HepG2 (cell line): ENCODE results near the gene SERTAD2. TPM values are rescaled to one million over a fixed set of nuclear protein-coding genes. Genes with fewer than 3 reads are reported as not detected.

Experiments used
- ATAC-seq: fragments of 200-7000 bp; cut with Tn5 transposase; 3 replicates; pipeline ENCODE4 v1.9.1; 2020; ENCODE audit warnings: mild to moderate bottlenecking, moderate library complexity
- BruUV-seq: library from RNA; stranded (reverse); fragments of 400-500 nt; replicated peaks from 2 replicates; lab custom pipeline; 2021; lab: Mats Ljungman, UMichigan
- CTCF ChIA-PET: fragments of 300-600 bp; formaldehyde crosslinking; extraction: SDS; loops from one replicate; lab custom pipeline; 2021; ENCODE audit warnings: low total read pairs, inconsistent platforms, low intra/inter-chr PET ratio; lab: Yijun Ruan, JAX
- POLR2A ChIA-PET: fragments of 350-600 bp; sonication (Branson Sonifier 250); formaldehyde crosslinking; loops from one replicate; lab custom pipeline; 2020; ENCODE audit warnings: antibody characterized with exemption, inconsistent platforms; lab: Yijun Ruan, JAX
- DNase-seq: peaks from one replicate; pipeline ENCODE4 v3.0.0-alpha.2; 2015; ENCODE audit warnings: low spot score
- FAIRE-seq: peaks from 3 replicates; lab custom pipeline; 2011; peaks lifted over from hg19 to GRCh38; lab: Jason Lieb, UNC
- H2AFZ ChIP-seq: one replicate; pipeline ENCODE4 v1.6.1; 2011; ENCODE audit warnings: low read length, inconsistent platforms
- H3K27ac ChIP-seq: fragments of 300-600 bp; 3 replicates; pipeline ENCODE4 v1.8.0; 2011; ENCODE audit warnings: mixed run types, mild to moderate bottlenecking, mixed read lengths, low read length, inconsistent platforms; ENCODE audit not compliant: insufficient read depth; ENCODE audit errors: extremely low read length
- H3K27me3 ChIP-seq, 2 experiments: fragments of 200-600 bp in 1 of 2; 2 replicates in 1 of 2; 3 replicates in 1 of 2; pipeline versions ENCODE4 v1.6.0 to v1.8.0; 2011; ENCODE audit warnings: low read length in 2 of 2, mild to moderate bottlenecking in 2 of 2, moderate library complexity in 2 of 2, inconsistent platforms in 1 of 2; ENCODE audit not compliant: insufficient read depth in 2 of 2, control insufficient read depth in 1 of 2
- H3K36me3 ChIP-seq, 2 experiments: fragments of 200-600 bp in 1 of 2; replicated peaks in 1 of 2; 2 replicates in 1 of 2; 3 replicates in 1 of 2; pipeline versions ENCODE4 v1.5.1 to v1.8.0; 2011; ENCODE audit warnings: low read length in 2 of 2, inconsistent platforms in 1 of 2; ENCODE audit not compliant: insufficient read depth in 2 of 2, control insufficient read depth in 1 of 2
- H3K4me1 ChIP-seq: 2 replicates; pipeline ENCODE4 v1.5.1; 2012; ENCODE audit warnings: low read length, inconsistent platforms; ENCODE audit not compliant: insufficient read depth
- H3K4me2 ChIP-seq: 2 replicates; pipeline ENCODE4 v1.6.0; 2011; ENCODE audit warnings: low read depth, low read length, inconsistent platforms
- H3K4me3 ChIP-seq, 3 experiments: fragments of 200-600 bp in 1 of 3; sonication (generic), shearing (Covaris generic) in 1 of 3; replicated peaks in 1 of 3; 2 replicates each; pipeline ENCODE4 v1.5.1; 2011 to 2016; ENCODE audit warnings: low read length in 3 of 3, inconsistent platforms in 2 of 3, low read depth in 2 of 3, mild to moderate bottlenecking in 2 of 3, control low read depth in 1 of 3, mixed read lengths in 1 of 3; ENCODE audit not compliant: insufficient read depth in 1 of 3
- H3K79me2 ChIP-seq: one replicate; pipeline ENCODE4 v1.6.1; 2011; ENCODE audit warnings: low read length, inconsistent platforms; ENCODE audit not compliant: insufficient read depth
- H3K9ac ChIP-seq: 2 replicates; pipeline ENCODE4 v1.6.0; 2011; ENCODE audit warnings: mild to moderate bottlenecking, low read depth, low read length, inconsistent platforms; ENCODE audit not compliant: insufficient read depth
- H3K9me3 ChIP-seq: 2 replicates; pipeline ENCODE4 v1.5.1; 2012; ENCODE audit warnings: mild to moderate bottlenecking, low read length
- H4K20me1 ChIP-seq: 2 replicates; pipeline ENCODE4 v1.6.0; 2011; ENCODE audit warnings: inconsistent platforms, mild to moderate bottlenecking, low read length, moderate library complexity; ENCODE audit not compliant: insufficient read depth
- FOXA1 ChIP-seq, 2 experiments: fragments of 450-650 bp in 1 of 2; sonication (generic) in 1 of 2; formaldehyde crosslinking in 1 of 2; IDR thresholded peaks; 2 replicates each; pipeline versions ENCODE4 v1.4.0 to v1.6.1; 2016 to 2020; ENCODE audit warnings: missing genetic modification reagents in 1 of 2
- GTF3A ChIP-seq: sonication (generic); formaldehyde crosslinking; conservative IDR thresholded peaks from 2 replicates; pipeline ENCODE4 v1.4.0; 2020; ENCODE audit warnings: mild to moderate bottlenecking, missing genetic modification reagents
- ISL2 ChIP-seq: sonication (generic); formaldehyde crosslinking; IDR thresholded peaks from 2 replicates; pipeline ENCODE4 v1.5.0; 2020; ENCODE audit warnings: missing genetic modification reagents
- KDM2A ChIP-seq: sonication (generic); formaldehyde crosslinking; IDR thresholded peaks from 2 replicates; pipeline ENCODE4 v1.4.0; 2020; ENCODE audit warnings: low read depth, missing genetic modification reagents, borderline replicate concordance
- KLF12 ChIP-seq: sonication (generic); formaldehyde crosslinking; IDR thresholded peaks from 2 replicates; pipeline ENCODE4 v1.4.0; 2020; ENCODE audit warnings: missing genetic modification reagents, borderline replicate concordance
- NCOA5 ChIP-seq: sonication (generic); formaldehyde crosslinking; IDR thresholded peaks from 2 replicates; pipeline ENCODE4 v1.4.0; 2020; ENCODE audit warnings: missing genetic modification reagents
- NFE2 ChIP-seq: sonication (generic); formaldehyde crosslinking; IDR thresholded peaks from 2 replicates; pipeline ENCODE4 v1.4.0; 2020; ENCODE audit warnings: missing genetic modification reagents
- NONO ChIP-seq, 2 experiments: fragments of 450-650 bp in 1 of 2; sonication (generic) in 1 of 2; formaldehyde crosslinking in 1 of 2; IDR thresholded peaks in 1 of 2; conservative IDR thresholded peaks in 1 of 2; 2 replicates each; pipeline versions ENCODE4 v1.6.1 to v1.8.0; 2017 to 2022; ENCODE audit warnings: mild to moderate bottlenecking in 1 of 2, missing genetic modification reagents in 1 of 2, moderate library complexity in 1 of 2
- RFX3 ChIP-seq: IDR thresholded peaks from 2 replicates; pipeline ENCODE4 v1.6.1; 2016; ENCODE audit warnings: missing biosample characterization, missing genetic modification reagents
- SATB2 ChIP-seq: sonication (generic); formaldehyde crosslinking; IDR thresholded peaks from 2 replicates; pipeline ENCODE4 v1.5.0; 2020; ENCODE audit warnings: missing genetic modification reagents
- ZFYVE20 ChIP-seq: sonication (generic); formaldehyde crosslinking; IDR thresholded peaks from 2 replicates; pipeline ENCODE4 v1.8.0; 2023; ENCODE audit warnings: low read depth, mild to moderate bottlenecking, moderate library complexity, missing genetic modification reagents, borderline replicate concordance
- ZNF230 ChIP-seq: sonication (generic); formaldehyde crosslinking; IDR thresholded peaks from 2 replicates; pipeline ENCODE4 v1.4.0; 2020; ENCODE audit warnings: mild to moderate bottlenecking, missing genetic modification reagents
- ZNF274 ChIP-seq: sonication (generic); formaldehyde crosslinking; IDR thresholded peaks from 2 replicates; pipeline ENCODE4 v1.5.1; 2020; ENCODE audit warnings: mild to moderate bottlenecking, missing genetic modification reagents
- ZNF564 ChIP-seq: sonication (generic); formaldehyde crosslinking; IDR thresholded peaks from 2 replicates; pipeline ENCODE4 v1.8.1; 2023; ENCODE audit warnings: mild to moderate bottlenecking, missing genetic modification reagents
- ZSCAN20 ChIP-seq: sonication (generic); formaldehyde crosslinking; IDR thresholded peaks from 2 replicates; pipeline ENCODE4 v1.4.0; 2020; ENCODE audit warnings: missing genetic modification reagents, mild to moderate bottlenecking, borderline replicate concordance
- ZSCAN21 ChIP-seq: sonication (generic); formaldehyde crosslinking; IDR thresholded peaks from 2 replicates; pipeline ENCODE4 v1.8.0; 2022; ENCODE audit warnings: mild to moderate bottlenecking, missing genetic modification reagents, moderate library complexity, borderline replicate concordance
- WGBS: methylation state at CpG from one replicate; pipeline ENCODE4 v1.1.6; 2017; ENCODE audit warnings: low lambda C conversion rate; 5-methylcytosine and 5-hydroxymethylcytosine counted together
- in situ Hi-C: cut with HindIII; loops from 2 replicates; pipeline ENCODE4 v1.10.0; 2017; ENCODE audit warnings: low pct_unique_long_range_greater_than_20kb; ENCODE audit not compliant: extremely low pct_ligation_motif_present
- intact Hi-C: fragments of 100-400 bp; cut with micrococcal nuclease; formaldehyde crosslinking; loops from one replicate; pipeline ENCODE4 v1.10.0; 2022; ENCODE audit not compliant: unreplicated experiment
- polyA plus RNA-seq, 8 experiments: library from polyadenylated mRNA; depleted of rRNA in 3 of 8; stranded (reverse) in 7 of 8; unstranded in 1 of 8; fragments of >200 nt; fragmentation: Illumina TruSeq in 4 of 8; extraction: Trizol in 4 of 8; gene quantifications; 2 replicates each; pipeline versions ENCODE4 v1.2.1 to v1.2.3, GENCODE V29; 2011 to 2016; ENCODE audit warnings: low read depth in 4 of 8, missing spikeins in 1 of 8, mixed read lengths in 1 of 8; ENCODE audit not compliant: insufficient read depth in 1 of 8
- total RNA-seq, 5 experiments: library from RNA; depleted of rRNA; stranded (reverse); fragments of >200 nt; fragmentation: Illumina TruSeq; extraction: Trizol; gene quantifications; 2 replicates each; pipeline ENCODE4 v1.2.3, GENCODE V29; 2016; ENCODE audit warnings: low read depth in 1 of 5
- TF ChIP-seq, protein P1 (sequence below): sonication (generic); formaldehyde crosslinking; IDR thresholded peaks from 2 replicates; pipeline ENCODE4 v1.9.0; 2022; ENCODE audit warnings: missing genetic modification reagents, mild to moderate bottlenecking, borderline replicate concordance

SERTAD2 gene
- total and polyA plus RNA-seq, 2 of the 13 experiments (the other 11 are each of a cell fraction or from before 2014, with no cell fraction given): 6.7 to 22.6 TPM

DNA sequence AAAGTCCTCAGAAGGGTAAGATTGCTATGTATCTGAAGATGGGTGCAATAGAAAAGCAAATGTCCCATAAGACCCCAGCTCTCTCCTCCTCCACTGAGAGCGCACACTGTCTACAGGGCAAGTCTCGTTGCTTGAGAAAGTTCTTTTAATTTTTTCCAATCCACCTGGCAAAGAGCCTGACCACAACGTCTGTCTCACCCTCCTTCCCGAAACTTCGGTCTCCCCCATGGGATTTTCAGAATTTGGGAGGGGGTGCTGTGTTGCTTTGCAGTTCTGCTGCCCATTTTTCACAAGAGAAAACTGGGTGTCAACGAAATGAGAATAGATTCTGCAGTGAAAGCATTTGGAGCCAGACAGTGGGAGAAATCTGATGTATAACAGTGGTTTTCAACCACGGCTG lies 40.4 kb downstream of the SERTAD2 start:
- H3K36me3 ChIP-seq: no peaks in the 10 kb centered on the region
- ATAC-seq (no peak), DNase-seq (no peak), FAIRE-seq (no peak)
- H3K9ac ChIP-seq: no peak overlapping the region
- H3K9me3 ChIP-seq: no peaks in the 10 kb centered on the region
- H3K27ac ChIP-seq: no peak overlapping the region
- H3K4me2 ChIP-seq: no peak overlapping the region
- WGBS: 49% methylated on average over 7 of the region's 7 CpGs
- ChIA-PET POLR2A (no interaction called here), CTCF (no interaction called here)
- no TSS peak for BruUV-seq
- H2AFZ ChIP-seq: no peak overlapping the region
- TF ChIP-seq, protein P1, sequence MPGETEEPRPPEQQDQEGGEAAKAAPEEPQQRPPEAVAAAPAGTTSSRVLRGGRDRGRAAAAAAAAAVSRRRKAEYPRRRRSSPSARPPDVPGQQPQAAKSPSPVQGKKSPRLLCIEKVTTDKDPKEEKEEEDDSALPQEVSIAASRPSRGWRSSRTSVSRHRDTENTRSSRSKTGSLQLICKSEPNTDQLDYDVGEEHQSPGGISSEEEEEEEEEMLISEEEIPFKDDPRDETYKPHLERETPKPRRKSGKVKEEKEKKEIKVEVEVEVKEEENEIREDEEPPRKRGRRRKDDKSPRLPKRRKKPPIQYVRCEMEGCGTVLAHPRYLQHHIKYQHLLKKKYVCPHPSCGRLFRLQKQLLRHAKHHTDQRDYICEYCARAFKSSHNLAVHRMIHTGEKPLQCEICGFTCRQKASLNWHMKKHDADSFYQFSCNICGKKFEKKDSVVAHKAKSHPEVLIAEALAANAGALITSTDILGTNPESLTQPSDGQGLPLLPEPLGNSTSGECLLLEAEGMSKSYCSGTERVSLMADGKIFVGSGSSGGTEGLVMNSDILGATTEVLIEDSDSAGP (CRISPR knock-in tag): no peak
- no peak for TF ChIP-seq ZNF274 (CRISPR knock-in tag)
- no peak for TF ChIP-seq SATB2 (CRISPR knock-in tag)
- TF ChIP-seq ZFYVE20 (CRISPR knock-in tag): no peak
- TF ChIP-seq ZSCAN20 (CRISPR knock-in tag): no peak
- TF ChIP-seq NCOA5 (CRISPR knock-in tag): no peak
- TF ChIP-seq ZNF564 (CRISPR knock-in tag): no peak
- TF ChIP-seq ISL2: no peak
- TF ChIP-seq ZSCAN21 (CRISPR knock-in tag): no peak
- TF ChIP-seq KLF12 (CRISPR knock-in tag): no peak
- no peak for TF ChIP-seq NONO (IDR thresholded peaks at IDR 0.05)
- TF ChIP-seq NONO (CRISPR knock-in tag; conservative IDR thresholded peaks at IDR 0.05): no peak
- TF ChIP-seq ZNF230 (CRISPR knock-in tag): no peak
- TF ChIP-seq NFE2: no peak
- no peak for TF ChIP-seq RFX3 (CRISPR knock-in tag)
- TF ChIP-seq GTF3A (CRISPR knock-in tag): no peak
- TF ChIP-seq FOXA1 (IDR thresholded peaks at IDR 0.05): no peak
- no peak for TF ChIP-seq FOXA1 (CRISPR knock-in tag; IDR thresholded peaks at IDR 0.05)
- TF ChIP-seq KDM2A (CRISPR knock-in tag): no peak
- intact Hi-C loops (no loop called here), in situ Hi-C loops (loop anchor here (25.0 kb wide), 1 partner anchor 949 kb away; no protein-coding TSS in a partner anchor)
- H3K27me3 ChIP-seq: no peaks in the 10 kb centered on the region; a peak in 2 of 5 replicates
- H3K79me2 ChIP-seq: no peaks in the 10 kb centered on the region
- H3K4me3 ChIP-seq: no peak overlapping the region
- H4K20me1 ChIP-seq: no peaks in the 10 kb centered on the region
- peaks cover 9% of the 10 kb centered on the region for H3K4me1 ChIP-seq
